GM18873 (cell line): Measurements from ENCODE around the gene KIF5C.

ENCODE experiments used
- ATAC-seq: cut with Tn5 transposase; IDR thresholded peaks from one replicate; pipeline ENCODE4 v1.9.1; 2021; ENCODE audit warnings: mild to moderate bottlenecking, moderate library complexity, moderate number of reproducible peaks; ENCODE audit not compliant: unreplicated experiment, low FRiP score

KIF5C gene

GRCh38 chr2:149064365-149064841 is 189.4 kb downstream of the KIF5C start:
- no peak for ATAC-seq

DNA sequence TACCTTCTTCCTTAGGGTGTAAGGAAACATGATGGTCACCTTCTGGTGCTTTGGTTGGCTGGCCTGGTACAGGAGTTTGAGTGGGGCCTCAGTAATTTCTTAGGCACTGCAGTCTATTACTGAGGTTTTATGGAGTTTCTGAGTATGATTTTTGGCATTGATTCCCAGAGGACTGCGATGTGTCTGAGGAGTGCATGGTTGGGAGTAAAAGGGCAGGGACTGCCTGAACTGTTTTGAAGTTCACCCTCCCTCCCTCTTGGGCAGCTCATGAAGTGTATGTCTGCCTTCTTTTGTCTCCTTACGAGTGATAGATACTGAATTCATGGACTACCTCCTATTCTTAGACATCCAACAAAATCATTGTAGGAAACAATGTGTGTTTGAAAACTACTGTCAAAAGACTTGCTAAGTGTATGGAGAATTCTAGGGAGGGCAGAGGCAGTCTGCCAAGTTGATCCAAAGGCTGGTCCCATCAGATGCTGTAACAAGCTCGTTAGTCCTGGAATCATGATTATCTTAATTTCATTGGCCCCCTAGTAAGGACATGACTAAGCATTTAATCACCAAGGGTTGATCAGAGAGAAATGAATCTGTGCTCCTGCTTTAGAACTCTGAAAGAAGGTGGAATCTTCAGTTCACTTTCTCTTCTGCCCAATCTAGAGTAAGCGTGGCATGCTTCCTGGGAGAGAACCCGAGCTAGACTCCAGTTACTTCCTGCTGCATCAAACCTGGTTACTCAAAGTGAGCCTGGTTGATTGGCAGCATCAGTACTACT is 190.0 kb downstream of the KIF5C start:
- ATAC-seq: no peak

GRCh38 chr2:149068225-149068995 is 193.4 kb downstream of the KIF5C start:
- ATAC-seq: no peak

GRCh38 chr2:149068996-149069888 is 194.2 kb downstream of the KIF5C start:
- ATAC-seq: no peak

DNA sequence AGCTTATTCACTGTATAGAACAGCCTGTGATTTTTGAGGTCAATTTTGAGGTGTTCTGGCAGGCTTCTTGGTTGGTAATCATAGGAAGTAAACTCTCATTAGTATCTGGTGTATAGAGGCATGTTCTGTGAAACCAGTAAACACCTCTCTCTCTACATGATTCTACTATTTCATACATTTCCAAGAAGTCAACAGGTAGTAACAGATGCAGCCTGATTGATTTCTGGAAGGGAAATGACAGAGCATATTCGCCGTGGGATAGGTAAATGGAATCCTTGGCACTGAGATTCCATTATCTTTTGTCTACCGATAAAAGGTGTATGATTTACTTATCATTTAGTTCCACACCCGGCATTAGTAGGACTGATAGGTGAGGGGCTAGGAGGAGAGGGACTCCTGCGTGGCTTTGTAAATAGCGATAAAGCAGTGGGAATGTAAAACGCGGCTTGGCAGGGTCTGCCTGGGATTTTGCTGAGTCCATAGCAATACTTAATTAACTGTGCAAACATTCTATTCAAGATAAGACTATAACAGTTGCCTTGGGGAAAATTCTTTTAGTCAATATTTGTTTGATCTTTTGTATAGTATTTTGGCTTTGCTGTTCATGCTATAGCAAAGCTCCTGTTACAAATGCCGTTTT is 195.8 kb downstream of the KIF5C start:
- no peak for ATAC-seq

DNA sequence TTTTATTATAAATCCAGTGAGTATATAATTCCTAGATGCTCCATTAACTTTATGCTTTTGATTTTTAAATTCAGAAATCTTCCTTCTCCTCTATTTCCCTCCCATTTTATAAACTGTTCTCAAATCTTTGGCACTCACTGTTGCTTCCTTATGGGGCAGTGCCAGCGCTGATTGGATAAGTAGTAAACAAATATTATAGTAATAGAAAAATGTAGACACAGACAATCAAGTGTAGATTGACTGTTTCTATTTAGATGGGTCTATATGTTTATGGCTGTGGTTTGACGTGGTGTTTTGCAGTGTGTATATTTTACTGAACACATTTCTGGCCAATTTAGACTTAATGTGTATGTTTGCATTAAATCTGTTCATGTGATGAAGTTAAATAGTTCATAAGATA is 200.1 kb downstream of the KIF5C start:
- ATAC-seq: no peak

DNA sequence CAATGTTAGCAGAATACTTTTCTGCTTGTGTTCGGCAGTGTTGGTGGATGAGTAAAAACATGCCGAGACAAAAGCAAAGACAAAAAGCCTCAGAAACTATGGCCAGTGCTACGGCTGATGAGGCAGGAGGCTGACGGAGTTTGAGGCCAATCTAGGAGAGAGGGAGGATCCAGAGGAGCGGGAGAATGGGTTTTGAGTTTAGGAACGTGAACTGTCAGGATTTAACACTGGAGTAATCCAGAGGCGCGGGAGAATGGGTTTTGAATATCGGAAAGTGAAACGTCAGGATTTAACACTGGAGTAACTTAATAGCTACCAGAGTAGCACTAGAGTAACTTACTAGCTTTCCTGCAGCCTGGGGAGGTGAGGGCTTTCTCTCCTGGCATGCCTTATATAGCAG is 200.8 kb downstream of the KIF5C start:
- no peak for ATAC-seq
